CD4-positive, CD25-positive, alpha-beta regulatory T cell (primary cell): ENCODE measurements around the gene STAP2. TPM values are rescaled to one million over a fixed set of nuclear protein-coding genes. Genes with fewer than 3 reads are reported as not detected.

Source experiments
- ATAC-seq, 2 donors: fragments of 150-1000 bp; cut with Tn5 transposase; one replicate each; pipeline ENCODE4 v1.10.0; 2021; ENCODE audit warnings: low read depth in 2 of 2, moderate number of reproducible peaks in 2 of 2, moderate library complexity in 1 of 2
- DNase-seq, 3 donors: peaks; one replicate each; pipeline versions ENCODE4 v3.0.0 to v3.0.0-alpha.2; 2012 to 2022; ENCODE audit warnings: mixed read lengths in 1 of 3
- H3K27ac ChIP-seq: one replicate; pipeline ENCODE4 v1.7.0; 2013; ENCODE audit warnings: mild to moderate bottlenecking, low read length; ENCODE audit not compliant: insufficient read depth, poor library complexity, severe bottlenecking
- H3K27me3 ChIP-seq: one replicate; pipeline ENCODE4 v1.7.0; 2013; ENCODE audit warnings: low read length; ENCODE audit not compliant: control insufficient read depth, insufficient read depth
- H3K36me3 ChIP-seq: one replicate; pipeline ENCODE4 v1.7.0; 2013; ENCODE audit warnings: mild to moderate bottlenecking, low read length, moderate library complexity; ENCODE audit not compliant: control insufficient read depth, insufficient read depth
- H3K4me1 ChIP-seq: 2 replicates; pipeline ENCODE4 v1.7.0; 2013; ENCODE audit warnings: mild to moderate bottlenecking, low read length; ENCODE audit not compliant: insufficient read depth, control insufficient read depth, poor library complexity, severe bottlenecking
- H3K4me3 ChIP-seq: one replicate; pipeline ENCODE4 v1.7.0; 2013; ENCODE audit warnings: low read depth, mild to moderate bottlenecking, low read length, moderate library complexity
- H3K9me3 ChIP-seq, 2 experiments: 1 replicate in 1 of 2; 2 replicates in 1 of 2; pipeline ENCODE4 v1.7.0; 2013; ENCODE audit warnings: low read length in 2 of 2, mild to moderate bottlenecking in 1 of 2, moderate library complexity in 1 of 2; ENCODE audit not compliant: control insufficient read depth in 2 of 2
- H3K27ac Mint-ChIP-seq, 3 donors: one replicate each; pipeline ENCODE4 v1.8.0; 2020 to 2022; ENCODE audit warnings: mild to moderate bottlenecking in 3 of 3, mixed read lengths in 3 of 3, moderate library complexity in 2 of 3
- H3K27me3 Mint-ChIP-seq: one replicate; pipeline ENCODE4 v1.8.0; 2022; ENCODE audit warnings: mild to moderate bottlenecking, mixed read lengths
- H3K36me3 Mint-ChIP-seq: one replicate; pipeline ENCODE4 v1.8.0; 2020; ENCODE audit warnings: mixed read lengths
- H3K4me1 Mint-ChIP-seq, 4 donors: one replicate each; pipeline ENCODE4 v1.8.0; 2020 to 2022; ENCODE audit warnings: mixed read lengths in 4 of 4, mild to moderate bottlenecking in 1 of 4
- H3K4me3 Mint-ChIP-seq, 4 donors: one replicate each; pipeline ENCODE4 v1.8.0; 2020 to 2022; ENCODE audit warnings: mild to moderate bottlenecking in 4 of 4, mixed read lengths in 4 of 4, moderate library complexity in 3 of 4
- H3K9me3 Mint-ChIP-seq, 7 donors: one replicate each; pipeline ENCODE4 v1.8.0; 2020 to 2022; ENCODE audit warnings: mixed read lengths in 7 of 7, mild to moderate bottlenecking in 3 of 7, moderate library complexity in 2 of 7
- polyA plus RNA-seq, 4 donors: library from polyadenylated mRNA; unstranded; fragments of 300-500 nt; fragmentation: Illumina TruSeq; gene quantifications; one replicate each; pipeline ENCODE4 v1.2.3, GENCODE V29; 2021
- total RNA-seq: library from RNA; stranded (reverse); gene quantifications from one replicate; pipeline ENCODE4 v1.2.3, GENCODE V29; 2022

The STAP2 gene
- total and polyA plus RNA-seq, 5 donors from 2014 or later, result 1.6 to 3.0 (median 2.2) TPM

DNA sequence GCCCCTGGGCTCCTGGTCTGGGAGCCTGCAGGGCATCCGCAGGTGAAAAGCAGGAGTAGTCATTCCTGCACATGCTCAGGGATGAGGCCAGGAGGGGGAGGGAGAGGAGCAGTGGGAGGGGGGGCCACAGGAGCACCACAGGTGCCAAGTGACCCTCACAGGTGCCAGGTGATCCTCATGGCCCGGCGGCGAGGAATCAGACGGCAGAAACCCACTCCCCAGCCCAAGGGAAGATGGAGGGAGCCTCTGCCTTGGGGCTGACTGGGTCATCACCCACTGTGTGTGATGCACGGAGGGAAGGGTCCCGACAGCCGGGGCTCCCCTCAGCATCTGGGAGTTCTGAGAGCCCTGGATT lies 34.4 kb upstream of the STAP2 start:
- peaks cover 0 to 71% (median 24%) of the 10 kb centered on the region in 4 donors for H3K4me1 Mint-ChIP-seq
- Histone ChIP-seq H3K4me1 (peaks cover 71% of the 10 kb centered on the region), H3K9me3 (no peaks in the 10 kb centered on the region), H3K4me3 (no peak overlapping the region), H3K27ac (no peak overlapping the region), H3K27me3 (no peaks in the 10 kb centered on the region), H3K36me3 (peaks cover 4% of the 10 kb centered on the region)
- H3K27me3 Mint-ChIP-seq, result no peaks in the 10 kb centered on the region
- no peaks in the 10 kb centered on the region for H3K9me3 Mint-ChIP-seq
- H3K4me3 Mint-ChIP-seq, result no peak overlapping the region
- H3K36me3 Mint-ChIP-seq, result no peaks in the 10 kb centered on the region
- no peak overlapping the region for H3K27ac Mint-ChIP-seq
- DNase-seq (no peak), ATAC-seq (no peak)

- Histone ChIP-seq H3K27ac (no peak overlapping the region), H3K27me3 (no peaks in the 10 kb centered on the region), H3K4me1 (peaks cover 67% of the 10 kb centered on the region), H3K4me3 (no peak overlapping the region), H3K36me3 (peaks cover 2% of the 10 kb centered on the region), H3K9me3 (no peaks in the 10 kb centered on the region)
- H3K9me3 Mint-ChIP-seq, result no peaks in the 10 kb centered on the region
- ATAC-seq (no peak), DNase-seq (no peak)
- H3K27me3 Mint-ChIP-seq, result no peaks in the 10 kb centered on the region
- peaks cover 0 to 70% (median 24%) of the 10 kb centered on the region in 4 donors for H3K4me1 Mint-ChIP-seq
- no peaks in the 10 kb centered on the region for H3K36me3 Mint-ChIP-seq
- peak overlapping the region in 2 of 3 donors; percentile 41 to 59 for H3K27ac Mint-ChIP-seq
- H3K4me3 Mint-ChIP-seq, result peak overlapping the region in 1 of 4 donors; percentile 27
These were observed 33.8 kb upstream of the STAP2 start for GRCh38 chr19:4372165-4373012.

DNA sequence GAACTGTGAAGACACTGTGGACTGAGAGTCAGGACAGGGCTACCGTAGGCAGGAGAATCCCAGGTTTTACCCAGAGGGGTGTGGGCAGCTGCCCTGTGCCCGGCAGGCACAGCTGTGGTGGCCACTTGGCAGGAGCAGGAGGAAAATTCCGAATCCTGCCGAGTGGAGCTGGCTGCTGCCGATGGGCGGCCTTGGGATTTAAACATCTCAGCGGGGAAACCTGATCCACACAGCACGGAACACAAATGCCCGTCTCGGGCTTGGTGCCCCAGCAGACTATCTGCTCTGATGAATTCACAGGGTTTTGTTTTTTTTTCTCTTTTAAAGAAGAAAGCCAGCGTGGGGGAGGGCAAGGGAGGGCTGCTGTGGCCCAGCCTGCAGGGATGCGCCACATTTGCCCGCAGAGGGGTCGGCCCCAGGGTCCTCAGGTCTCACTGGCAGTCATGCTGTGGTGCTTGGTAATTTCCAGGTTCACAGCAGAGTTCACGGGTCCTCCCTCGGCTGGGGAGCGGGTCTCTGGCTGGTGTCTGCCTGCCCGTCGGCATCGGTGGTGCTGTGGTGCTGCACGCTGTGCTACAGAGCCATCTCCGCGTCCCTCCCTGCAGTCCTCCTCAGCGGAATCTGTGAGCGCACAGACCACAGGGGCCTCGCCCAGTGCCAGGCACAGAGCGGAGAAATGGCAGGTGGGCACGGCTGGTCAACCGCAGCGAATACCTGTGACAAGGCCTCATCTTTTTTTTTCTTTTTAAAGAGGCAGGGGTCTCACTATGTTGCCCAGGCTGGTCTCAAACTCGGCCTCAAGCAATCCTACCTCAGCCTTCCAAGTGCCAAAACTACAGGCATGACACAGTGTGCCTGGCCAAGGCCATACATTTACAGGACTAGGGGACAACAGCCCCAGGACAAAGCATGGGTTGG lies 32.9 kb upstream of the STAP2 start:
- Histone ChIP-seq H3K9me3 (no peaks in the 10 kb centered on the region), H3K4me1 (peaks cover 60% of the 10 kb centered on the region), H3K36me3 (peaks cover 2% of the 10 kb centered on the region), H3K27me3 (no peaks in the 10 kb centered on the region), H3K27ac (peak overlapping the region; percentile 86), H3K4me3 (no peak overlapping the region)
- Mint-ChIP-seq H3K27ac (peak overlapping the region; percentile 41 to 86 (median 75)), H3K27me3 (no peaks in the 10 kb centered on the region), H3K4me3 (peak overlapping the region in 1 of 4 donors; percentile 27), H3K36me3 (no peaks in the 10 kb centered on the region), H3K9me3 (no peaks in the 10 kb centered on the region), H3K4me1 (peaks cover 0 to 65% (median 23%) of the 10 kb centered on the region in 4 donors)
- ATAC-seq (no peak), DNase-seq (no peak)

DNA sequence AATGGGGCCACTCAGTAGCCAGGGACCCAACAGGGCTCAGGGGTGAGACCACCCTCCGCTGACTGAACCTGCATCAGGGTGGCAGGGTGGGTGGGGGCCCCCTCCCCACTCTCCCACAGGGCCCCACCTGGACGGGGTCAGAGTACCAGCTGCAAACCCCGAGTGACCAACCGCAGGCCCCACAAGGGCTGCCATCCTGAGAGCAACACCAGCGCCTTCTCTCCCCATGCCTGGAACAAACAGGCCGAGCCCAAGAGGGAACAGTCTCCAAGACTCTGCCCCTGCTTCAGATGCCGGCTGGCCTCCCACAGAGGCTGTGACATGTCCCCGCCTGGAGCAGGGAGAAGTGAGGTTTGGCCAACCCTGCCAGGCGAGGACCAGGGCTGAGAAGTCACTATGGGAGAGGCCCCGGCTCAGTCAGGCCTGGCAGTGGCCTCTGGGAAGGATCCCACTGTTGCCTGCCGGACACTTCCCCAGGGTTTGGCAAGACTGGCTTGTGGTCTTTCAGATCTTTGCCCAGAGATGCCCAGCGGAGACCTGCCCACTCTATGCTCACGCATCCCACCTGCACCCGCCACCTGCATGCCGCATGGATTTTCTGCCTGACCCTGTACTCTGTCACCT lies 31.9 kb upstream of the STAP2 start:
- Mint-ChIP-seq H3K4me3 (peak overlapping the region; percentile 48 to 89 (median 79)), H3K4me1 (peaks cover 0 to 57% (median 18%) of the 10 kb centered on the region in 4 donors), H3K36me3 (no peaks in the 10 kb centered on the region), H3K27me3 (no peaks in the 10 kb centered on the region), H3K27ac (peak overlapping the region; percentile 75 to 94 (median 86)), H3K9me3 (no peaks in the 10 kb centered on the region)
- DNase-seq (no peak), ATAC-seq (no peak)
- Histone ChIP-seq H3K9me3 (no peaks in the 10 kb centered on the region), H3K4me1 (peaks cover 55% of the 10 kb centered on the region), H3K27me3 (no peaks in the 10 kb centered on the region), H3K4me3 (peak overlapping the region; percentile 26), H3K27ac (peak overlapping the region; percentile 86), H3K36me3 (peaks cover 8% of the 10 kb centered on the region)

DNA sequence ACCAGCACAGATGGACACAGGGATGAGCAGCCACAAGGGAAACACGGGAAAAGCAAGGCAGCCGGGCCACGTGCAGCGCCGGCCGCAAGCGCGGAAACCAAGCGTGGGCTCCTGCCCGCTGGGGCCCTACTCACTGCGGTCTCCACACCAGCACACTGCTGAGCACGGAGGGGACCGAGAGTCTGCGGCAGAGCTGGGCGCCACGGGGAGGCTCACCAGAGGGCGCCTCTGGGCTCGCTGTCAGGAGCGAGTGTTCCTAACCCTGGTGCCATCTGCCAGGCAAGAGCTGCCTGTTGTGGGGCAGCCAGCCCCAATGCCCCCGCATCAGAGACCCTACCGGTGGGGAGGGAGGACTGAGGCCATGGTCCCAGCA lies 31.2 kb upstream of the STAP2 start:
- no peaks in the 10 kb centered on the region for H3K9me3 Mint-ChIP-seq
- peak overlapping the region; percentile 89 to 96 (median 96) for H3K4me3 Mint-ChIP-seq
- Histone ChIP-seq H3K27ac (peak overlapping the region; percentile 86), H3K4me3 (peak overlapping the region; percentile 44), H3K36me3 (peaks cover 15% of the 10 kb centered on the region), H3K4me1 (peaks cover 52% of the 10 kb centered on the region), H3K9me3 (no peaks in the 10 kb centered on the region), H3K27me3 (no peaks in the 10 kb centered on the region)
- peak overlapping the region; percentile 84 to 98 (median 94) for H3K27ac Mint-ChIP-seq
- H3K36me3 Mint-ChIP-seq, result no peaks in the 10 kb centered on the region
- H3K27me3 Mint-ChIP-seq, result no peaks in the 10 kb centered on the region
- H3K4me1 Mint-ChIP-seq, result peaks cover 0 to 55% (median 17%) of the 10 kb centered on the region in 4 donors
- ATAC-seq (peak; percentile 73 to 76), DNase-seq (peak; percentile 48 to 87 (median 69))

DNA sequence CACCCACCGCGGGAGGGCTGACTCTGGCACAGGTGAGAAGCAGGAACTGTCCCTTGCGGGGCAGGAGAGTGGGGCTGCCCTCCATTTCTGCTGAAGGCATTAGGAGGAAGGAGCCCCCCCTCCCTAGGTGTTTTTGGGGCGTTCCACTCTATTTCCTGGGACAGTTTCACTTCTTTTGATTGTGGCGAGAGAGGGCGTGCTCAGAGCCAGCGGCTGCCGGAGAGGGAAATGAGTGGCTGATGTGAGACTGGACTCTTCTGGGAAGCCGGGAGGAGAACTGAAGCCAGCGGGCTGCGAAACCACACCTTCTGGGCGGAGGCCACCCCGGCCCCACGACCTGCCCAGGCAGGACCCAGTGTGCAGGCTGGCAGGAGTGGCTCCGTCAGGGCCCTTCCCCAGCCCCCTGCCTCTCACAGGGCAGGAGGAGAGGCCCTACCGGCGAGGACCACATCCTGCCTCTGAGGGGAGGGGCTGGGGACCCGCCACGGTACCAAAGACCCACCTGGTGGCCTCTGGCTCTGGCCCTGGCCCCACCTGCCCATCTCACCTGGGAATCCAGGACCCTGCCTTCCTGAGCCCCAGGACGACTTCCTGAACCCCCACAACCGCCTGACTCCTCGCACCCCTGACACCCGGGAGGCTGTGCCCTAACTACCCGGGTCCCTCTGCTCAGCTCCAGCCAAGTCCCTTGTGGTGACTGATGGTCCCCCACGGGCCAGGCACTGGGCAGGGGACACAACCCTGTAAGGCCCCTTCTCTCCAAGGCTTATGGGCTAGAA lies 30.7 kb upstream of the STAP2 start:
- peak overlapping the region; percentile 94 to 98 (median 97) for H3K27ac Mint-ChIP-seq
- peak overlapping the region; percentile 53 for H3K4me3 ChIP-seq
- H3K4me1 Mint-ChIP-seq, result peaks cover 0 to 55% (median 17%) of the 10 kb centered on the region in 4 donors
- H3K27ac ChIP-seq, result peak overlapping the region; percentile 86
- peaks cover 49% of the 10 kb centered on the region for H3K4me1 ChIP-seq
- peak overlapping the region; percentile 89 to 96 (median 96) for H3K4me3 Mint-ChIP-seq
- H3K36me3 Mint-ChIP-seq, result no peaks in the 10 kb centered on the region
- H3K36me3 ChIP-seq, result peaks cover 16% of the 10 kb centered on the region
- DNase-seq (peak; percentile 61 to 95 (median 81)), ATAC-seq (peak; percentile 72)
- H3K9me3 ChIP-seq, result no peaks in the 10 kb centered on the region
- H3K27me3 ChIP-seq, result no peaks in the 10 kb centered on the region
- H3K9me3 Mint-ChIP-seq, result no peaks in the 10 kb centered on the region
- H3K27me3 Mint-ChIP-seq, result no peaks in the 10 kb centered on the region
